Testis (tissue), 2 donors: ENCODE measurements around the gene LPAR2.

ENCODE experiments used
- CTCF ChIP-seq, 3 experiments: fragments of 450-650 bp in 2 of 3; fragments of 200-600 bp in 1 of 3; sonication (generic) in 1 of 3; IDR thresholded peaks; one replicate each; pipeline ENCODE4 v1.5.1; 2016 to 2019; ENCODE audit warnings: antibody characterized with exemption in 3 of 3, mild to moderate bottlenecking in 2 of 3, moderate library complexity in 1 of 3
- POLR2A ChIP-seq: fragments of 450-650 bp; IDR thresholded peaks from one replicate; pipeline ENCODE4 v1.6.1; 2017; ENCODE audit warnings: antibody characterized with exemption, mild to moderate bottlenecking, moderate library complexity

DNA sequence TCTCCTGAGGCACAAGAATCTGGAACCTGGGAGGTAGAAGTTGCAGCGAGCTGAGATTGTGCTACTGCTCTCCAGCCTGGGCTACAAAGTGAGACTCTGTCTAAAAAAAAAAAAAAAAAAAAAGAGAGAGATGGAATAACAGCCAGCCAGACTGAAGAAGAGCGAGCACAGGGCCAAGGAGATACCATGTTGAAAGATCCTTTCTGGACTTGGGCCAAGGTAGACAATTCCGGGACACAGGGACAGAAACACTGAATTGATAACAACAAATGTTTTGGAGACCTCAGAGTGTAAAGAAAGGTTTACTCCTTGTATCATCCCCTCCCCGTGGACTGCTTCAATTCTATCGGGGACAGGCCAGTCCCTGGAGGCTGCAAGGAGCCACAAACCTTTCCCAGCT is 4.6 kb downstream of the LPAR2 start:
- TF ChIP-seq CTCF (IDR thresholded peaks at IDR 0.05) (no peak), POLR2A (no peak)
